H1 (cell line): ENCODE results near the gene ASRGL1. TPM values are rescaled to one million over a fixed set of nuclear protein-coding genes. Genes with fewer than 3 reads are reported as not detected.

Experiments
- CTCF ChIA-PET: fragments of 300-600 bp; sonication (Branson Sonifier 250); formaldehyde crosslinking; loops from one replicate; lab custom pipeline; 2021; ENCODE audit not compliant: partially characterized antibody; lab: Charles Lee
- POLR2A ChIA-PET: fragments of 300-600 bp; sonication (Branson Sonifier 250); formaldehyde crosslinking; loops from one replicate; lab custom pipeline; 2021; ENCODE audit warnings: inconsistent platforms; ENCODE audit not compliant: partially characterized antibody; lab: Charles Lee
- DNase-seq, 2 experiments: peaks; one replicate each; pipeline versions ENCODE4 v3.0.0 to v3.0.0-alpha.2; 2010 to 2022; ENCODE audit warnings: low spot score in 2 of 2, low read depth in 1 of 2, mixed read lengths in 1 of 2
- FAIRE-seq: peaks from 2 replicates; lab custom pipeline; 2011; peaks lifted over from hg19 to GRCh38; lab: Jason Lieb, UNC
- H2AFZ ChIP-seq: 2 replicates; pipeline ENCODE4 v1.8.1; 2012; ENCODE audit warnings: low read length, inconsistent platforms
- H2AK5ac ChIP-seq: 2 replicates; pipeline ENCODE4 v1.6.1; 2013; ENCODE audit warnings: low read depth, low read length
- H2BK120ac ChIP-seq: replicated peaks from 2 replicates; pipeline ENCODE3; 2013; ENCODE audit warnings: low read depth, low read length, inconsistent platforms
- H2BK12ac ChIP-seq: 2 replicates; pipeline ENCODE4 v1.6.1; 2013; ENCODE audit warnings: low read depth, low read length
- H2BK15ac ChIP-seq: 2 replicates; pipeline ENCODE4 v1.6.1; 2013; ENCODE audit warnings: low read length
- H2BK20ac ChIP-seq: 2 replicates; pipeline ENCODE4 v1.6.1; 2013; ENCODE audit warnings: low read length
- H2BK5ac ChIP-seq: 2 replicates; pipeline ENCODE4 v1.6.1; 2013; ENCODE audit warnings: low read depth, low read length
- H3K14ac ChIP-seq: 2 replicates; pipeline ENCODE4 v1.6.1; 2013; ENCODE audit warnings: inconsistent platforms; ENCODE audit not compliant: insufficient read length
- H3K18ac ChIP-seq: 2 replicates; pipeline ENCODE4 v1.6.1; 2013; ENCODE audit warnings: low read length; ENCODE audit errors: extremely low read depth
- H3K23ac ChIP-seq: 2 replicates; pipeline ENCODE4 v1.6.1; 2013; ENCODE audit warnings: inconsistent platforms; ENCODE audit not compliant: insufficient read length
- H3K23me2 ChIP-seq: 2 replicates; pipeline ENCODE4 v1.6.1; 2013; ENCODE audit warnings: low read depth, low read length
- H3K27ac ChIP-seq: 2 replicates; pipeline ENCODE4 v1.6.1; 2011; ENCODE audit warnings: low read depth, low read length, inconsistent platforms
- H3K27me3 ChIP-seq, 4 experiments: replicated peaks in 1 of 4; 1 replicate in 1 of 4; 2 replicates in 3 of 4; pipeline versions ENCODE4 v1.6.1 to v1.8.1; 2011 to 2013; ENCODE audit warnings: low read length in 3 of 4, mild to moderate bottlenecking in 3 of 4, inconsistent platforms in 2 of 4, mixed read lengths in 2 of 4, moderate library complexity in 1 of 4; ENCODE audit not compliant: control insufficient read depth in 3 of 4, insufficient read depth in 3 of 4; ENCODE audit errors: extremely low read depth in 1 of 4
- H3K36me3 ChIP-seq, 4 experiments: 2 replicates each; pipeline versions ENCODE4 v1.6.1 to v1.8.1; 2011 to 2013; ENCODE audit warnings: mild to moderate bottlenecking in 4 of 4, low read length in 3 of 4, moderate library complexity in 2 of 4, control low read depth in 1 of 4, inconsistent platforms in 1 of 4; ENCODE audit not compliant: insufficient read depth in 4 of 4, control insufficient read depth in 2 of 4
- H3K4ac ChIP-seq: replicated peaks from 2 replicates; pipeline ENCODE3; 2013; ENCODE audit warnings: low read length, low read depth, mixed read lengths, inconsistent platforms; ENCODE audit not compliant: insufficient read length
- H3K4me1 ChIP-seq, 4 experiments: replicated peaks in 1 of 4; 1 replicate in 1 of 4; 2 replicates in 3 of 4; pipeline versions ENCODE4 v1.6.1 to v1.8.1; 2011 to 2013; ENCODE audit warnings: low read length in 3 of 4, inconsistent platforms in 2 of 4, mixed read lengths in 1 of 4; ENCODE audit not compliant: insufficient read depth in 4 of 4, control insufficient read depth in 3 of 4
- H3K4me2 ChIP-seq, 2 experiments: 2 replicates each; pipeline versions ENCODE4 v1.6.1 to v1.8.1; 2011 to 2013; ENCODE audit warnings: low read depth in 2 of 2, low read length in 2 of 2, control low read depth in 1 of 2, inconsistent platforms in 1 of 2, mild to moderate bottlenecking in 1 of 2; ENCODE audit not compliant: insufficient read depth in 1 of 2
- H3K4me3 ChIP-seq, 4 experiments: fragments of 200-600, 300-600 bp in 1 of 4; sonication (generic), shearing (Covaris generic), sonication (Bioruptor Twin) in 1 of 4; 2 replicates each; pipeline versions ENCODE4 v1.5.1 to v1.8.1; 2011 to 2016; ENCODE audit warnings: low read length in 4 of 4, low read depth in 3 of 4, control low read depth in 2 of 4, inconsistent platforms in 2 of 4, mild to moderate bottlenecking in 2 of 4, mixed read lengths in 1 of 4, moderate library complexity in 1 of 4; ENCODE audit not compliant: insufficient read depth in 2 of 4; ENCODE audit errors: extremely low read depth in 1 of 4
- H3K56ac ChIP-seq: replicated peaks from 2 replicates; pipeline ENCODE3; 2013; ENCODE audit warnings: low read depth, mild to moderate bottlenecking, mixed read lengths, low read length, inconsistent platforms; ENCODE audit not compliant: insufficient read length
- H3K79me1 ChIP-seq: 2 replicates; pipeline ENCODE4 v1.6.1; 2013; ENCODE audit warnings: low read depth, low read length, control low read depth
- H3K79me2 ChIP-seq, 2 experiments: 2 replicates each; pipeline versions ENCODE4 v1.6.1 to v1.8.1; 2012 to 2013; ENCODE audit warnings: low read length in 2 of 2, mild to moderate bottlenecking in 2 of 2, inconsistent platforms in 1 of 2; ENCODE audit not compliant: insufficient read depth in 2 of 2, control insufficient read depth in 1 of 2
- H3K9ac ChIP-seq, 4 experiments: replicated peaks in 1 of 4; 1 replicate in 1 of 4; 2 replicates in 3 of 4; pipeline versions ENCODE4 v1.6.1 to v1.8.1; 2011 to 2013; ENCODE audit warnings: low read depth in 3 of 4, low read length in 3 of 4, control low read depth in 2 of 4, mild to moderate bottlenecking in 2 of 4, moderate library complexity in 2 of 4, inconsistent platforms in 1 of 4; ENCODE audit errors: extremely low read depth in 1 of 4
- H3K9me3 ChIP-seq, 2 experiments: 2 replicates each; pipeline versions ENCODE4 v1.6.1 to v1.8.1; 2012 to 2013; ENCODE audit warnings: mild to moderate bottlenecking in 2 of 2, moderate library complexity in 2 of 2, control low read depth in 1 of 2, inconsistent platforms in 1 of 2, low read depth in 1 of 2, low read length in 1 of 2, mixed read lengths in 1 of 2; ENCODE audit not compliant: insufficient read depth in 2 of 2
- H4K20me1 ChIP-seq, 2 experiments: replicated peaks in 1 of 2; 2 replicates each; pipeline versions ENCODE3 to v1.8.1; 2011 to 2013; ENCODE audit warnings: inconsistent platforms in 2 of 2, low read length in 2 of 2, mild to moderate bottlenecking in 1 of 2; ENCODE audit not compliant: insufficient read depth in 2 of 2, control insufficient read depth in 1 of 2
- H4K5ac ChIP-seq: 2 replicates; pipeline ENCODE4 v1.6.1; 2013; ENCODE audit warnings: low read length, low read depth, mixed read lengths, inconsistent platforms; ENCODE audit not compliant: insufficient read length
- H4K8ac ChIP-seq: 2 replicates; pipeline ENCODE4 v1.8.0; 2013; ENCODE audit warnings: mild to moderate bottlenecking, moderate library complexity, low read length, inconsistent platforms; ENCODE audit not compliant: insufficient read depth; ENCODE audit errors: extremely low read depth
- H4K91ac ChIP-seq: replicated peaks from 2 replicates; pipeline ENCODE3; 2013; ENCODE audit warnings: low read length, mixed read lengths, inconsistent platforms; ENCODE audit not compliant: insufficient read length
- ASH2L ChIP-seq: fragments of 200-600, 300-600 bp; sonication (generic); IDR thresholded peaks from one replicate; pipeline ENCODE4 v1.7.1; 2017; ENCODE audit warnings: low read length
- ATF2 ChIP-seq: IDR thresholded peaks from 2 replicates; pipeline ENCODE4 v1.6.1; 2012; ENCODE audit warnings: low read length, inconsistent platforms
- ATF3 ChIP-seq: IDR thresholded peaks from 2 replicates; pipeline ENCODE4 v1.6.1; 2011; ENCODE audit warnings: low read depth, mild to moderate bottlenecking, low read length; ENCODE audit not compliant: insufficient read depth
- BACH1 ChIP-seq: IDR thresholded peaks from 2 replicates; pipeline ENCODE4 v1.6.1; 2012; ENCODE audit warnings: low read length, improper control_type of control experiment
- CTCF ChIP-seq, 3 experiments: IDR thresholded peaks; 1 replicate in 2 of 3; 2 replicates in 1 of 3; pipeline versions ENCODE4 v1.5.1 to v1.6.1; 2011; ENCODE audit warnings: low read length in 3 of 3, mild to moderate bottlenecking in 3 of 3, inconsistent platforms in 2 of 3, low read depth in 1 of 3, moderate library complexity in 1 of 3; ENCODE audit not compliant: insufficient read depth in 1 of 3; ENCODE audit errors: control extremely low read depth in 1 of 3
- EZH2 ChIP-seq: fragments of 200-600 bp; sonication (generic); IDR thresholded peaks from 2 replicates; pipeline ENCODE4 v1.7.1; 2012; ENCODE audit warnings: low read depth, mild to moderate bottlenecking, moderate library complexity, low read length, inconsistent platforms; ENCODE audit not compliant: severe bottlenecking
- GTF2F1 ChIP-seq: IDR thresholded peaks from 2 replicates; pipeline ENCODE4 v1.6.1; 2012; ENCODE audit warnings: low read depth, low read length, improper control_type of control experiment, borderline replicate concordance
- JUN ChIP-seq: IDR thresholded peaks from 2 replicates; pipeline ENCODE4 v1.6.1; 2011; ENCODE audit warnings: low read depth, mild to moderate bottlenecking, improper control_type of control experiment, low read length
- JUND ChIP-seq: IDR thresholded peaks from 2 replicates; pipeline ENCODE4 v1.6.1; 2011; ENCODE audit warnings: mild to moderate bottlenecking, improper control_type of control experiment, low read length
- SP1 ChIP-seq: IDR thresholded peaks from 2 replicates; pipeline ENCODE4 v1.6.1; 2011; ENCODE audit warnings: low read depth, low read length
- WGBS, 2 experiments: shearing (Covaris generic) in 1 of 2; methylation state at CpG; one replicate each; pipeline versions ENCODE4 v1.1.6 to v1.1.7; 2013 to 2015; ENCODE audit warnings: low lambda C conversion rate in 2 of 2, mixed read lengths in 2 of 2, inconsistent platforms in 1 of 2, low coverage in 1 of 2, missing lambda C conversion rate in 1 of 2; ENCODE audit not compliant: insufficient replicate concordance in 2 of 2, insufficient coverage in 1 of 2, insufficient read length in 1 of 2; ENCODE audit errors: extremely low coverage in 1 of 2, missing lambda C conversion rate in 1 of 2; 5-methylcytosine and 5-hydroxymethylcytosine counted together
- polyA plus RNA-seq, 7 experiments: library from polyadenylated mRNA; depleted of rRNA in 3 of 7; stranded (reverse) in 5 of 7; unstranded in 2 of 7; fragments of >200 nt in 5 of 7; fragments of 200-250 nt in 2 of 7; gene quantifications; 1 replicate in 5 of 7; 2 replicates in 1 of 7; 4 replicates in 1 of 7; pipeline versions ENCODE4 v1.2.1 to v1.2.3, GENCODE V29; 2011 to 2013; ENCODE audit warnings: missing spikeins in 2 of 7, mixed read lengths in 2 of 7
- total RNA-seq: library from RNA; stranded (reverse); fragmentation: NEBNext Ultra II Directional; extraction: Animal tissue kit (Norgen Biotek cat#: 25700); gene quantifications from 2 replicates; pipeline ENCODE4 v1.2.1, GENCODE V29; 2021

ASRGL1 gene
- total and polyA plus RNA-seq, 2 of the 8 experiments (the other 6 are each of a cell fraction or from before 2014, with no cell fraction given), result 19.9 to 23.5 TPM

GRCh38 chr11:62358273-62358672 lies 21.0 kb downstream of the ASRGL1 start:
- Histone ChIP-seq H2BK120ac (no peak overlapping the region), H3K79me1 (no peaks in the 10 kb centered on the region; the same call in 1 of the 2 replicates), H4K5ac (no peak overlapping the region), H3K23me2 (no peaks in the 10 kb centered on the region), H2BK20ac (no peak overlapping the region), H3K23ac (no peak overlapping the region), H3K36me3 (peaks cover 0 to 9% (median 4%) of the 10 kb centered on the region in 4 experiments; a peak in 4 of 8 replicates), H3K14ac (no peak overlapping the region), H3K27me3 (no peaks in the 10 kb centered on the region), H3K56ac (no peak overlapping the region), H2AK5ac (no peak overlapping the region), H4K8ac (no peak overlapping the region), H3K4ac (no peak overlapping the region), H3K18ac (no peak overlapping the region), H2BK12ac (no peak overlapping the region), H3K4me2 (no peak overlapping the region), H3K9ac (no peak overlapping the region), H2BK5ac (no peak overlapping the region), H3K4me3 (no peak overlapping the region), H4K91ac (no peak overlapping the region), H3K79me2 (no peaks in the 10 kb centered on the region), H3K27ac (no peak overlapping the region), H3K9me3 (no peaks in the 10 kb centered on the region), H3K4me1 (peaks cover 0 to 6% (median 2%) of the 10 kb centered on the region in 4 experiments; a peak in 2 of 7 replicates), H2BK15ac (no peak overlapping the region), H2AFZ (no peak overlapping the region), H4K20me1 (no peaks in the 10 kb centered on the region)
- DNase-seq (no peak), FAIRE-seq (no peak)
- 86% methylated on average over 5 of the region's 7 CpGs; no CpG with 5 or more reads in 1 of the 2 experiments for WGBS, 2 experiments
- ChIA-PET POLR2A (no interaction called here), CTCF (no interaction called here)
- TF ChIP-seq EZH2 (no peak), ATF2 (no peak), CTCF (IDR thresholded peaks at IDR 0.05; ENCODE audit: control extremely low read depth in 1 of 3, insufficient read depth in 1 of 3, low read depth in 1 of 3, low read length in 3 of 3) (no peak), SP1 (no peak), JUND (no peak), ASH2L (no peak), BACH1 (no peak), JUN (no peak), ATF3 (no peak), GTF2F1 (no peak)
